Measurements from ENCODE around the gene SPINT2.
"Not testable (repeated sequence)": the region's sequence is repeated elsewhere in the genome, so short reads cannot be mapped to it uniquely, and the experiment has no call there.

Gene SPINT2

GRCh38 chr19:38339011-38339410 lies 74.6 kb downstream of the SPINT2 start:
- H3K27ac ChIP-seq, H3K4me3 ChIP-seq: not testable (repeated sequence)

GRCh38 chr19:38340927-38341326 lies 76.6 kb downstream of the SPINT2 start:
- Histone ChIP-seq H3K4me3 (no peak overlapping the region), H3K27ac (no peak overlapping the region)

Data from skin epidermis (tissue), 12 donors.